Measurements from ENCODE around the gene FAM124A.
A peak's percentile ranks its signal among the peaks of the same experiment; 100 is the strongest.
"Not testable (repeated sequence)": the region's sequence is repeated elsewhere in the genome, so short reads cannot be mapped to it uniquely, and the experiment has no call there.

The FAM124A gene

DNA sequence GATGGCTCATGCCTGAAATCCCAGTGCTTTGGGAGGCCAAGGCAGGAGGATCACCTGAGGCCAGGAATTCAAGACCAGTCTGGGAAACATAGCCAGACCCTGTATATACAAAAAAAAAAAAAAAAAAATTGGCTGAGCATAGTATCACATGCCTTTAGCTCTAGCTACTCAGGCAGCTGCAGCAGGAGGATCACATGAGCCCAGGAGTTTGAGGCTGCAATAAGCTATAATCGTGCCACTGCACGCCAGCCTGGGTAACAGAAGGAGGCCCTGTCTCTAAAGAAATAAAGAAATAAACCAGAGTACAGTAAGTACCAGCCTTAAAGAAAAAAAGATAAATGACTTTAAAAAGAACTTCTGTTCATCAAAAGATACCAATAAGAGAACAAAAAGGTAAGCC lies 52.9 kb downstream of the FAM124A start:
- no peak for DNase-seq

- no peak for DNase-seq
These were observed 54.4 kb downstream of the FAM124A start for GRCh38 chr13:51276636-51277035.

- DNase-seq: no peak
These were observed 55.7 kb downstream of the FAM124A start for GRCh38 chr13:51277928-51278327.

DNA sequence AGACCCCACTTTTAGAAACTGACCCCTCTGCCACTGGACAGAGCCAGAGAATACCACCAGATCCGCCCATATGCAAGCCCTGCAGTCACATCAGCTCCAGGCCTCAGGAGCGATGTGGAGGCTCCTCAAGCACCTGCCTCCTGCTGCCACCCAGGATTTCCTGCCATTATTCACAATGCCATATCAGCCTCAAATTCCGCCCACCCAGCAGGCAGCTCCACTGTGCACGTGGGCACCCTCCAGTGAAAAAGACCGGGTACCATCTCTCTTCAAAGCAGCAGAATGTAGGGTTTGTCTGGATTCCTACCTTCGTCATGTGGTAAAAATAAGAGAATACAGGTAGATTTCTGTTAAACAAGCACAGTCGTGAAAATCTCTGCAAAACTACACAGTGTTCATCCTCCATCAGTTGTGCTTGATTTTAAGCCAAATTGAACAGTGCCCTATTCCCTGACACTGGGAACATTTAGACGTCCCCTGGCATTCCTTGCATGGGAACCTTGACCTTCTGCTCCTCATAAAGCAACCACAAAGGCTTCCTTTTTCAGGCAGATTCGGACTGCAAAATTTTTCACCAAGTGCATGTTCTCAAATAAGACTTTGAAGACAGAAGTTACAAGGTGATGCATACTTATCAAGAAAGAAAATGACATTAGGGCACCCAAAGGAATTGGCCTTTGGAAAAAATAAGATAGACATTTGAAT lies 56.4 kb downstream of the FAM124A start:
- DNase-seq: no peak

GRCh38 chr13:51280379-51280940 lies 58.3 kb downstream of the FAM124A start:
- no peak for DNase-seq

- peak; percentile 44 for DNase-seq
These were observed 60.1 kb downstream of the FAM124A start for GRCh38 chr13:51282322-51282721.

DNA sequence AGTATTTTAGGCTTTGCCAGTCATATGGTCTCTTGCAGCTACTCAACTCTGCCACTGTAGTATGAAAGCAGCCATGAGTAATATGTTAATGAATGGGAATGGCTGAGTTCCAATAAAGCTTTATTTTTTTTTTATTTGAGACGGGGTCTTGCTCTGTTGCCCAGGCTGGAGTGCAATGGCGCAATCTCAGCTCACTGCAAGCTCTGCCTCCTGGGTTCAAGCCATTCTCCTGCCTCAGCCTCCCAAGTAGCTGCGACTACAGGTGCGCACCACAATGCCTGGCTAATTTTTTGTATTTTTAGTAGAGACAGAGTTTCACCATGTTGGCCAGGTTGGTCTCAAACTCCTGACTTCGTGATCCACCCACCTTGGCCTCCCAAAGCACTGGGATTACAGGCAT lies 60.7 kb downstream of the FAM124A start:
- DNase-seq: not testable (repeated sequence)

DNA sequence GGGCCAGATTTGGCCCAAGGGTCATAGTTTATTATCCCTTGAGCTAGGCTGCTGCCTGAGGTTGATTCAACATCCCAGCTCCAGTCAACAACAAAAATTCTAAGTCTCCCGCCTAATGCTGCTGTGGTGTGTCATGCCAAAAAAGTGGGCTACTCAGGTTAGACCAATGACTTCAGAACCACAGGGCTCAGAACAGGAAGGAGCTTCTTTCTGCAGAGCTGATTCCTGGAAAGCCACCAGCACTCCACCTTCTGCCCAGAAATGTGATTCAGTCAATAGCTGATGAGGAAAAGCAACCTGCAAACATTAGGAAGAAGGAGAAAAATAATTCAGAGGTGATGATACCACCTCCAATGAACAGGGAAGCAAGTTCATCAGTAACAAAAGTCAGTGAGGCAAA lies 61.2 kb downstream of the FAM124A start:
- DNase-seq: no peak

DNA sequence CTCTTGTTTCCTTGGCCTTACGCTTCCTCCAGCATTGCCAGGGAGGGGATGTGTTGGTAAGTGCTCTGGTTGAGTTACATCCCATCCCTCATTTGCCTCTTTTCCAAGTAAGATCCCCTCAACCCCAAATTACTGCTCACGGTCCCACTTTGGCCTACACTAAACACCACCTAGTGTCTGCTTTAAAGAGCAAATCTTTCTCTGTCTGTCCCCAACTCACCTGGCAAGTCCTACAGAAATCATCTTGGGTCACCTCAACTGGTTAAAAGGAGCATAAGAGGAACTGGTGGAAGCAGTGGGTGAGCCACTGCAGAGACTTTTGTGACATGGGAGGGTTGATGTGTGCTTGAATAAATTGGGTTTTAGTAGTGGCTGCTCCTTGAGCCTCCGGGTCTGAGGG lies 62.1 kb downstream of the FAM124A start:
- no peak for DNase-seq

GRCh38 chr13:51286135-51287002 lies 64.2 kb downstream of the FAM124A start:
- DNase-seq: peak; percentile 6

DNA sequence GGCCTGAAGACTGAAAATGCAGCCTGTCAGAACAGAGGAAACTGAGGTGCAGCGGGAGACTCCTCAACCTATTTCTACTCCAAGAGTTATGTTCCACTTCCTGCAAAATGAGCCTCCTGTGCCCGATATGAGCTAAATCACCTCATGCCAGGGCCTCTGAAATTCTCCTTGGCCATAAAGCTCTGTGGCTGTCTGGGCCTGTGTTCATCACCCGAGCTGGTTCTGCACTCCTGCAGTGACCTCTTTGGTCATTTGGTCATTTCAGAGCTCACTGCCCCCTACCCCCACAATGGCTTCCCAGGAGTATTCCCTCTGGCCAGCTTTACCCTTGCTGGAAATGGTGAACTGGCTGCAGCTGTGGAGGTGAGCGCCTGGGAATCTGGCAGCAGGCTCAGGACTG lies 65.6 kb downstream of the FAM124A start:
- DNase-seq: no peak

- DNase-seq: not testable (repeated sequence)
These were observed 66.1 kb downstream of the FAM124A start for GRCh38 chr13:51288254-51288653.

DNA sequence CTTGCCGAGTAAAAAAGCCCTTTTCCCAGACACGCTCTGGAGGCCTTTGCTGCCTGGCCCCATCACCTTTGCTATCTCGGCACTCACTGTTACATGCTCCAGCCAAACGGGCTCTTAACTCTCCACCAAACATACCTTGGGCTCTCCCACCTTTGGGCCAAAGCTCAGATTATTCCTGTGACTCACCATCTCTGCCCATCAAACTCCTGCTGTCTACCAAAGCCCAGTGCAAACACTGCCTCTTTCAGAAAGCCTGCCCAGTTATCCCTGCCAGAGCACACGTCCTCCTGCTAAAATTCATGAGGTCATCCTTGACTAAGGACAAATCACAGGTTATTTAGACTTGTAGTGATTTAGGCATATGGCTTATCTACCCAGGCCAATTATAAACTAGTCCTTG lies 69.1 kb downstream of the FAM124A start:
- DNase-seq: no peak

DNA sequence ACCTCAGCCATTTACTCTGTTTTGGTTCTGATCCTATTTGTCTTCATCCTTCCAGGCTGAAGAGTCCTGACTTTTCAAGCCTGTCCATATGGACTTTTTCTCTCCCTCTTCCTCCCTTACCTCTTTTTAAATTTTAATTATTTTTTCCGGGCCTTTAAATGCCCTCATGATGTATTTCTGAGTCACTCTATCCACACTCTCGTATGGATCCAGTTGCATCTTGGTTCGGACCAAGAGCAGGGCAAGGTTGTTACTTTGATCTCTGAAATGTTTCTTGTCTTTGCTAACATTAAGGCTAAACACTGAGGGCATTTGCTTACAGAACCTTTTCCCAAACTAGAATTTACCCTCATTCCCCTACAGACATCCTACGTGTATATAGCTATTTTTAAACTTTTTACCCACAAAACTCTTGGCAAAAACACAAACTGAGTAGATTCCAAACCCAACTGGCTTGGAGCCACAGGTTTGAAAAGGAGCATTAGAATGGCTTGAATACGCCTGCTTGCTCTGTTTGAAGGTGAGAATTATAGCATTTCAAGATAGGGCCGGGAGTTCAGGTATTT lies 69.9 kb downstream of the FAM124A start:
- DNase-seq: no peak

DNA sequence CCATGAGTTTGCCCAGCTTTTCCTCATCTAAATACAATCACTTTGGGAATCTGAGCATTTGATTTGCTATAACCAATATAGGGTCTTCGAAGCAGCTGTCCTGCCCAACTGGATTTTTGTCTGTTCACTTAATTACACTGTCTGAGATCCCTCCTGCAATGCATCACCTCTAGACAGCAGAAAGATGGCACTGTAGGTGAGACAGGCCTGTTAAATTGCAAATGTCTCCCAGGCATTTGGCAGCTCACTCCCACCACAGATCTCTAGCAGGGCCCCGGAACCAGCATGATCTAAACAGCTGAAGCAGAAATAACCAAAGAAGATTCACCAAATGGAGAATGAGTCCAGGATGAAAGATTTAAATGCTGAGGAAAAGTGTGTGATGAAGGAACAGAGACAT lies 75.4 kb downstream of the FAM124A start:
- DNase-seq: no peak

DNA sequence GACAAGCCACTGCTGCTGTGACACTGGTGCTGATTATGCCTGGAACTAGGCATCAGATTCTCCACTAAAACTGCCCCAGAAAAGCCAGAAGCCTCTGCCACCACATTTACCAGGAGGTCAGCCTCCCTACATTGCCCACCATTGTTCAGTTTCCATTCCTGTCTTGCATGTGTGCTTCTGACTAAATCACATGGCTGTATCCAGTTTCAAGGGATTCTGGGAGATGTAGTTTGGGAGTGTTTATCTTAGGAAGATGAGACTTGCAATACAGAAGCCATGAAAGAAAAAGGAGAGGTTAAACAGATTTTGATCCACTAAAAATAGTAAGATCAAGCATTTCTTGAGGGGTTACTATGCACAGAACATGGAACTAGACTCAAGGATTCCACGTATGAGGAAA lies 76.6 kb downstream of the FAM124A start:
- no peak for DNase-seq

DNA sequence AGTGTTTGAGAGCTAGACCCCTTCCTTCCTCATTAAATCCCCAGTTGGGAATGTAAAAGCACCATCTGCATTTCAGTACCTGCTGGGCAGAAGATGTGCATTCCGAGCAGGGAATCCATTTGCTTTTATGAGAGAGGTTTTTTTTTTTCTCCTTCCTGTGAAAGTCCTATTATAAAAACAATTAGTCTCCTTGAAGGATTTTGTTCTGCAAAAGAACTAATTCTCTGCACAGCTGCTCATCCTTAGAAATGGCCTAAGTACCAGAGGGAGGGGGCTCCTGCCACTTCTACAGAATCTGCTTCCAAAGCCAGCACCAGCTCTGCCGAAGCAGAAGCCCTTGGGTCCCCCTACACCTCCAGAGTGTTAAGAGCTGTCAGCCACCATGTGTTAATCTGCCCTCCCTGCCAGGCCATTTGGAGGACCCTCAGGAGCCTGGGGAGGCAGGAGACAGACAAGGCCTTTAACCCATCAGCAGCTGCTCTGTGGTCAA lies 80.9 kb downstream of the FAM124A start:
- DNase-seq: no peak

DNA sequence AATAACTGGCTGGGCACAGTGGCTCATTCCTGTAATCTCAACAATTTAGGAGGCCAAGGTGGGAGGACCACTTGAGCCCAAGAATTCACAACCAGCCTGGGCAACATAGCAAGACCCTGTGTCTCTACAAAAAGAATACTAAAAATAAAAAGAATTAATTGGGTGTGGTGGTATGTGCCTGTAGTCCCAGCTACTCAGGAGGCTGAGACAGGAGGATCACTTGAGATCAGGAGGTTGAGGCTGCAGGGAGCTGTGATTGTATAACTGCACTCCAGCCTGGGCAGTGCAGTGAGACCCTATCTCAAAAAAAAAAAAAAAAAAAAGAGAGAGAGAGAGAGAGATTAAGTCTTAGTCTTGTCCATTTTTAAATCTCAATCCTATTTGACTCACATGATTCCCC lies 81.7 kb downstream of the FAM124A start:
- no peak for DNase-seq

- no peak for DNase-seq
These were observed 83.2 kb downstream of the FAM124A start for GRCh38 chr13:51305271-51305967.

DNA sequence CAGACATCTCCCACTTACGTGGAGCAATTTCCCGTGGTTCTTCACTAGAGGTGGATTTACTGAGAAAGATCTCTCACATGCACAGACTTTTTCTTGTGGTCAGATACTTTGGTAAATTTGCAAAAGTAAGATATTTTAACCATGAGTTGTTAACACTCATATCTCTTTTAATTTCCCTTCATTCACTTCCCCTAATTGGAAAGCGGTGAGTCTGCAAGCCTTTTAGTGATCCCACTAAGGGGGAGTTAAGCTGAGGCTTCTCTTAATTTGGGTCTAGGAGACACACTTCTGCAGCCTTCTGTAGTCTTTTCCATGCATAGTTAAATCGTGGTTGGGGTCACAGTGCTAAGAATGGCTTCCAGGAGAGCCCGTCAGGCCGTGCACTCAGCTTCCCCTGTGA lies 86.6 kb downstream of the FAM124A start:
- DNase-seq: no peak

GRCh38 chr13:51311231-51311630 lies 89.0 kb downstream of the FAM124A start:
- no peak for DNase-seq

DNA sequence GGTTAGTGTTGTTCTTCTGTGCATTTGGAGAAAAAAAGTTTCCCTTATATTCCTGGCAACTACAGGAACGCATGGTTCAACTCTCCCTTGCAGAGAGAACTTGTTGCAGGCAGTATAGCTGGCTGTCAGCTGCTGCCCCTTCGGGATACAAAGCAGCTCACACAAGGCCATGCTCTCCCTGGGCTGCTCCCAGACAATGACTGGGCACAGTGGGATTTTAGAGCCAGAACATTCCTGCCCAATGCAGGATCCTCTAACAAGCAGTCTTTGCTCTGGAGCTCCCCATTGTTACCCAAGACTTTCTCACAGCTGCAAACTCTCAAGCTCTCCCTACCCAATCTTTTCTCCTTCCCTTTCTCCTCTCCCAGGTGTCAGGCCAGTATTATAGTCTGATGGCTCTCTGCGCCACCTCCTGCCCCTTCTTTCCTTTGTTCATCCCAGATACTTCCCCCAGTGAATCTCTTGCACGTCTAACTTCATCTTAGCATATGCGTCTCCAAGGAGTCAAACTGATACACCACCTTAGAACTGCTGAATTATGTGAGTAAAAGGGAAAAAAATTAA lies 89.8 kb downstream of the FAM124A start:
- no peak for DNase-seq

DNA sequence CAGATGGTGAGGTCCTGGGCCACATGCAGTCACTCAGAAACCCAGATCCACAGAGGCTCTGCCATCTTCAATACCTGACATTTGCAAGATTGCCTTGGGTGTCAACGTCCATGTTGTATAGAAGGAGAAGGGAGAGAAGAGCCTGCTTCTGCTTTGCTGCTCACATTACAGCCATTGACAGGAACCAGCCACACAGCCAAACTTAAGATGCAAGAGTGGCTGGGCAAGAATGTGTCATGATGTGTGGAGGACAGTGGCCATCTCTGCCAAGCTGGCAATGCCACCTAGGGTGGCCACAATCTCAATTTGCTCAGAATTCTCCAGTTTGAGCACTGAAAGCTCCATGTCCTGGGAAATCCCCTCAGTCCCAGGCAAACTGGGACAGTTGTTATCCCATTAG lies 91.4 kb downstream of the FAM124A start:
- no peak for DNase-seq
